WI38 (cell line): ENCODE data around the gene PKNOX2.

Experiments used
- H3K4me3 ChIP-seq: 2 replicates; pipeline ENCODE4 v1.5.1; 2011; ENCODE audit warnings: low read depth, mild to moderate bottlenecking, control low read depth, low read length
- CTCF ChIP-seq: IDR thresholded peaks from 2 replicates; pipeline ENCODE4 v1.5.1; 2012; ENCODE audit warnings: low read depth, mild to moderate bottlenecking, control low read depth, low read length

Gene PKNOX2

GRCh38 chr11:125129316-125129993 lies 35.1 kb upstream of the PKNOX2 start:
- TF ChIP-seq CTCF, result no peak
- H3K4me3 ChIP-seq, result no peak overlapping the region

GRCh38 chr11:125132071-125132470 lies 32.5 kb upstream of the PKNOX2 start:
- no peak overlapping the region for H3K4me3 ChIP-seq
- TF ChIP-seq CTCF, result no peak

- no peak for TF ChIP-seq CTCF
- no peak overlapping the region for H3K4me3 ChIP-seq
Measured at GRCh38 chr11:125132596-125132995, 32.0 kb upstream of the PKNOX2 start.

- TF ChIP-seq CTCF, result no peak
- H3K4me3 ChIP-seq, result no peak overlapping the region
Measured at GRCh38 chr11:125136001-125136400, 28.6 kb upstream of the PKNOX2 start.

- no peak for TF ChIP-seq CTCF
- H3K4me3 ChIP-seq, result no peak overlapping the region
Measured at GRCh38 chr11:125138966-125139365, 25.6 kb upstream of the PKNOX2 start.

GRCh38 chr11:125139778-125140177 lies 24.8 kb upstream of the PKNOX2 start:
- H3K4me3 ChIP-seq, result no peak overlapping the region
- no peak for TF ChIP-seq CTCF

- no peak for TF ChIP-seq CTCF
- H3K4me3 ChIP-seq, result no peak overlapping the region
Measured at GRCh38 chr11:125140233-125140632, 24.3 kb upstream of the PKNOX2 start.
